ENCODE data around the gene ESRP2. TPM values are rescaled to one million over a fixed set of nuclear protein-coding genes. Genes with fewer than 3 reads are reported as not detected.

ESRP2 gene
- total RNA-seq, 2 experiments from 2014 or later = 0.08 TPM; not detected in 1

DNA sequence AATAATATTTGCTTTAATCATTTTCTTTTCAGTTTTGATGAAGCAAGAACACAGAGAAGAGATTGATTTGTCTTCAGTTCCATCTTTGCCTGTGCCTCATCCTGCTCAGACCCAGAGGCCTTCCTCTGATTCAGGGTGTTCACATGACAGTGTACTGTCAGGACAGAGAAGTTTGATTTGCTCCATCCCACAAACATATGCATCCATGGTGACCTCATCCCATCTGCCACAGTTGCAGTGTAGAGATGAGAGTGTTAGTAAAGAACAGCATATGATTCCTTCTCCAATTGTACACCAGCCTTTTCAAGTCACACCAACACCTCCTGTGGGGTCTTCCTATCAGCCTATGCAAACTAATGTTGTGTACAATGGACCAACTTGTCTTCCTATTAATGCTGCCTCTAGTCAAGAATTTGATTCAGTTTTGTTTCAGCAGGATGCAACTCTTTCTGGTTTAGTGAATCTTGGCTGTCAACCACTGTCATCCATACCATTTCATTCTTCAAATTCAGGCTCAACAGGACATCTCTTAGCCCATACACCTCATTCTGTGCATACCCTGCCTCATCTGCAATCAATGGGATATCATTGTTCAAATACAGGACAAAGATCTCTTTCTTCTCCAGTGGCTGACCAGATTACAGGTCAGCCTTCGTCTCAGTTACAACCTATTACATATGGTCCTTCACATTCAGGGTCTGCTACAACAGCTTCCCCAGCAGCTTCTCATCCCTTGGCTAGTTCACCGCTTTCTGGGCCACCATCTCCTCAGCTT, 45.0 kb downstream of the ESRP2 start:
- POLR2A ChIA-PET = no interaction called here
- CTCF ChIA-PET = no interaction called here
- Mint-ChIP-seq H3K27ac (no peak overlapping the region), H3K4me1 (no peaks in the 10 kb centered on the region), H3K27me3 (no peaks in the 10 kb centered on the region), H3K4me3 (no peak overlapping the region), H3K36me3 (ENCODE audit: low read depth) (peaks cover 47% of the 10 kb centered on the region), H3K9me3 (no peaks in the 10 kb centered on the region)
- no peak for DNase-seq

DNA sequence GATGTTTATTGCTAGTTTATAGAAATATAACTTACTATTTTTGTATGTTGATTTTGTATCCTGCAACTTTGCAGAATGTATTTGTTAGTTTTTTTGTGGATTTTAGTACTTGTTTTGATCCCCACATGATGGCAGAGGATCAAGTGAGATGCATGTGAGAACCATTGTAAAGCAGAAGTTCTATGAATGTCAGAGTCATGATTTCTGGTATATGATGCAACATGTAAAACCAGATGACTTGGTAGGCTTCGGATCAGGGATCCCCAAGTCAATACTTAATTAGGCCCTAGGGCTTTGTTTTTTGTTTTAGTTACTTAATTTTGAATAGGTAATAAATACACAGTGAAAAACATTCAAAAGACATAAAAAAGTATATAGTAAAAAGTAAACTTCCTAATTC, 45.8 kb downstream of the ESRP2 start:
- no peaks in the 10 kb centered on the region for H3K9me3 Mint-ChIP-seq
- ChIA-PET POLR2A (interaction anchor here (0.6 kb wide), 1 partner anchor 121 kb away, joined by 3 read pairs; the partner anchor contains the start of genes PRMT7 and SLC7A6OS), CTCF (no interaction called here)
- H3K4me3 Mint-ChIP-seq = no peak overlapping the region
- DNase-seq = no peak
- peaks cover 55% of the 10 kb centered on the region for H3K36me3 Mint-ChIP-seq (ENCODE audit: low read depth)
- H3K27ac Mint-ChIP-seq = no peak overlapping the region
- H3K4me1 Mint-ChIP-seq = no peaks in the 10 kb centered on the region
- H3K27me3 Mint-ChIP-seq = no peaks in the 10 kb centered on the region

DNA sequence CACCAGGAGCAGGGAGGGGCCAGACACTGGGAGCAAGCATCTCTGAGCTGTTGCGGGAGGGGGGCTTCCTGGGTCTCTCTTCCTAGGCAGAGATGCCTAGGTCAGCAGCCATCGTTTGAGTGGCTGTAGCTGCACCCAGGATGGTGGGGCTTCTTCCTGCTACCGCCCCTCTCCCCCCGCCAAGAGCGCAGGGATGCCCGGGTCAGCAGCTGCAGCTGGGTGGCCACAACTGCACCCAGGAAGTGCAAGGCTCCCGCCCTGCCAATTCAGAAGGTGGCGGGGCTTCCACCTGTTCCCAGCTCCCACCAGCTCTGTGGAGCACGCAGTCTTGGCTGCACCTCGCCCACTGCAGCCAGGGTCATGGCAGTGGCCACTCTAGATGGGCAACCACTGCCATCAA, 47.8 kb downstream of the ESRP2 start:
- Mint-ChIP-seq H3K36me3 (ENCODE audit: low read depth) (peaks cover 58% of the 10 kb centered on the region), H3K4me1 (no peaks in the 10 kb centered on the region), H3K9me3 (no peaks in the 10 kb centered on the region), H3K27me3 (no peaks in the 10 kb centered on the region), H3K4me3 (no peak overlapping the region), H3K27ac (no peak overlapping the region)
- ChIA-PET CTCF (interaction anchor here (0.6 to 0.7 kb wide), 2 partner anchors 13 to 67 kb away, joined by 3 to 5 read pairs; no protein-coding TSS in a partner anchor), POLR2A (no interaction called here)
- no peak for DNase-seq

DNA sequence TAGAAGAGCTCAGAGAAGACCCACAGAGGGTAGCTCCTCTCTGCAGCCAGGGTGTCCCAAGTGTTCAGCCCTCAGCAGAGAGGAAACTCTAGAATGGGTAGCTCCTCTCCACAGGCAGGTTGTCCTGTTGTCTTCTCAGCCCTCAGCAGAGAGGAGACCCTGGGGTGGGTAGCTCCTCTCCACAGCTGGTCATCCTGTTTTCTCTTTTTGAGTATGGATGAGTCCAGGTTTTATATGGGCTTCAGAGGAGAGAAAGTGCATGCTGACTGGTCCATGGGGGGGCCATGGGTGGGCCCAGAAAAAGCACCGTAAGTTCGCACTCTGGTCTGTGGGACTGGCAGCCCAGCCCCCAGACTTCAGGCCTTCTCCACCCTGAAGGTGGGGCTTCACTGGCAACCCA, 48.4 kb downstream of the ESRP2 start:
- ChIA-PET POLR2A (no interaction called here), CTCF (interaction anchor here (0.6 kb wide), 1 partner anchor 667 kb away, joined by 3 read pairs; no protein-coding TSS in a partner anchor)
- Mint-ChIP-seq H3K36me3 (ENCODE audit: low read depth) (peaks cover 58% of the 10 kb centered on the region), H3K9me3 (no peaks in the 10 kb centered on the region), H3K27me3 (no peaks in the 10 kb centered on the region), H3K4me3 (no peak overlapping the region), H3K27ac (no peak overlapping the region), H3K4me1 (no peaks in the 10 kb centered on the region)
- DNase-seq = no peak

DNA sequence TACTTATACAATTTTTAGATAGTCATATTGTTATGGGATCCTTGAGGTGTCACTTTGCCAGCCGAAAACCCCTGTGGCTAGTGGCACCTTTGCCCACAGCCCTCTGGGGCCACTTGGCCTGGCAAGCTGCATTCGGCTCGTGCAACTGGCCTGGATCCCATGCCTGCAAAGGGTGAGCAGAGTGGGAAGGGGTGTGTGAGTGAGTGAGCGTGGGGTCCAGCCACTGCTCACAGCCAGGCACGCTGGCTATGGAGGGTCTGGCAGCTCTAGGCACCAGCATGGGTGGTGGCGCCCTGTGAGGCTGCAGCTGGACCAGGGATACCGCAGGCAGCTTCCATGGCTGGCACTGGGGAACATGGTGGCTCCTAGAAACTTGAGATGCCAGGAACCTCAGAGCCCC, 49.0 kb downstream of the ESRP2 start:
- no peak for DNase-seq
- Mint-ChIP-seq H3K36me3 (ENCODE audit: low read depth) (peaks cover 58% of the 10 kb centered on the region), H3K27me3 (no peaks in the 10 kb centered on the region), H3K27ac (no peak overlapping the region), H3K4me1 (no peaks in the 10 kb centered on the region), H3K9me3 (no peaks in the 10 kb centered on the region), H3K4me3 (no peak overlapping the region)
- POLR2A ChIA-PET = no interaction called here
- CTCF ChIA-PET = interaction anchor here (0.6 kb wide), 1 partner anchor 666 kb away, joined by 3 read pairs; no protein-coding TSS in a partner anchor

- ChIA-PET POLR2A (interaction anchor here (0.7 to 0.8 kb wide), 2 partner anchors 89 to 140 kb away, joined by 3 to 5 read pairs; no protein-coding TSS in a partner anchor), CTCF (interaction anchor here (0.5 to 0.7 kb wide), 2 partner anchors 19 to 1114 kb away, joined by 3 read pairs; no protein-coding TSS in a partner anchor)
- no peak overlapping the region for H3K4me3 Mint-ChIP-seq
- no peaks in the 10 kb centered on the region for H3K4me1 Mint-ChIP-seq
- no peaks in the 10 kb centered on the region for H3K27me3 Mint-ChIP-seq
- peaks cover 67% of the 10 kb centered on the region for H3K36me3 Mint-ChIP-seq (ENCODE audit: low read depth)
- H3K9me3 Mint-ChIP-seq = no peaks in the 10 kb centered on the region
- DNase-seq = no peak
- no peak overlapping the region for H3K27ac Mint-ChIP-seq
Observed at GRCh38 chr16:68183046-68183445, 52.9 kb downstream of the ESRP2 start.

DNA sequence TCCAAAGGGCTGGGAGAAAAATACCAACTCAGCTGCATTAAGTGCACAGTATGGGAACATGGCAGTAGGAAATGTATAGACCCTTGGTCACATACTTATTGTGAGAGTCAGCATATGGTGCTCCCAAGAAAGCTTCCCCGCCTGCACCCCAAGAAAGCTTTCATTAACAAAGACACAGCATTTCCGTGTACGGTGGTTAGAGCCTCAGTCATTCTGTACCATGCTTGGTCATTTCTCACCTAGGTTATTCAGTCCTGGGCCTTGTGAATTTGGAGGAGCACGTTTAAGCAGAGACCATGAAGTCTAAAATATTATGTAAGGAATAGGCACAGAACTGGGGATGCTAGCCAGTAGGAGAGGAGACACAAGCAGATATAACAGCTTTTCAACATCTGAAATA, 56.1 kb downstream of the ESRP2 start:
- H3K27ac Mint-ChIP-seq = no peak overlapping the region
- H3K9me3 Mint-ChIP-seq = no peaks in the 10 kb centered on the region
- no peaks in the 10 kb centered on the region for H3K27me3 Mint-ChIP-seq
- CTCF ChIA-PET = interaction anchor here (0.8 to 1.7 kb wide), 2 partner anchors 11 to 40 kb away, joined by 3 to 4 read pairs; no protein-coding TSS in a partner anchor
- POLR2A ChIA-PET = no interaction called here
- no peak for DNase-seq
- no peak overlapping the region for H3K4me3 Mint-ChIP-seq
- peaks cover 6% of the 10 kb centered on the region for H3K4me1 Mint-ChIP-seq
- peaks cover 68% of the 10 kb centered on the region for H3K36me3 Mint-ChIP-seq (ENCODE audit: low read depth)

GRCh38 chr16:68179196-68179795, 56.6 kb downstream of the ESRP2 start:
- Mint-ChIP-seq H3K9me3 (no peaks in the 10 kb centered on the region), H3K36me3 (ENCODE audit: low read depth) (peaks cover 69% of the 10 kb centered on the region), H3K4me1 (peaks cover 6% of the 10 kb centered on the region), H3K4me3 (no peak overlapping the region), H3K27ac (no peak overlapping the region), H3K27me3 (no peaks in the 10 kb centered on the region)
- no peak for DNase-seq
- ChIA-PET CTCF (interaction anchor here (0.8 to 1.7 kb wide), 3 partner anchors 10 to 47 kb away, joined by 3 to 4 read pairs (median 4); no protein-coding TSS in a partner anchor), POLR2A (no interaction called here)

Small RNA genes lying within 50 kb of the gene (microRNA-seq; reads per million reads assigned to microRNA genes)
- gene MIR6773 (ENCODE audit: borderline microRNAs expressed, borderline replicate concordance) = not detected

Other genes with a start within 250 kb of the ESRP2 start
- 10 to 100 TPM; 12.4 to 14.2 TPM for gene DPEP2, start 236.6 kb downstream of the ESRP2 start, total RNA-seq
- not detected for gene DPEP2NB, start 220.2 kb downstream of the ESRP2 start, total RNA-seq
- gene DDX28, start 212.9 kb downstream of the ESRP2 start, total RNA-seq = 10 to 100 TPM; 12.9 to 14.4 TPM
- 10 to 100 TPM; 21.5 to 23.4 TPM for gene DUS2, start 212.8 kb downstream of the ESRP2 start, total RNA-seq
- 100 to 1,000 TPM; 146 to 159 TPM for gene NFATC3, start 150.8 kb downstream of the ESRP2 start, total RNA-seq
- 10 to 100 TPM in 1 of 2 experiments, 1 to 10 TPM in 1; 8.4 to 10.1 TPM for gene PLA2G15, start 9.2 kb upstream of the ESRP2 start, total RNA-seq
- gene SLC7A6, start 28.4 kb upstream of the ESRP2 start, total RNA-seq = 100 to 1,000 TPM; 116 to 130 TPM
- gene SLC7A6OS, start 74.8 kb upstream of the ESRP2 start, total RNA-seq = 10 to 100 TPM; 25.9 to 28.6 TPM
- 10 to 100 TPM; 76.9 TPM for gene PRMT7, start 74.9 kb upstream of the ESRP2 start, total RNA-seq
- 1 to 10 TPM; 4.1 to 4.6 TPM for gene SMPD3, start 212.4 kb upstream of the ESRP2 start, total RNA-seq

Data from activated CD4-positive, alpha-beta T cell treated with anti-CD3 and anti-CD28 coated beads, Interleukin-2, amount 10 ng/mL, durations not matched to agents 7 days and 5 days (primary cell).